Loucy (cell line): ENCODE measurements around the gene KNG1.

ENCODE experiments used
- EZH2phosphoT487 ChIP-seq: fragments of 200-600 bp; IDR thresholded peaks from 2 replicates; pipeline ENCODE4 v1.6.1; 2018; ENCODE audit warnings: antibody characterized with exemption, mild to moderate bottlenecking, moderate library complexity, borderline replicate concordance
- TF ChIP-seq, protein P1 (sequence below): fragments of 200-600 bp; sonication (generic); conservative IDR thresholded peaks from 2 replicates; pipeline ENCODE4 v1.5.1; 2014; ENCODE audit warnings: mild to moderate bottlenecking, antibody characterized with exemption, low read length

DNA sequence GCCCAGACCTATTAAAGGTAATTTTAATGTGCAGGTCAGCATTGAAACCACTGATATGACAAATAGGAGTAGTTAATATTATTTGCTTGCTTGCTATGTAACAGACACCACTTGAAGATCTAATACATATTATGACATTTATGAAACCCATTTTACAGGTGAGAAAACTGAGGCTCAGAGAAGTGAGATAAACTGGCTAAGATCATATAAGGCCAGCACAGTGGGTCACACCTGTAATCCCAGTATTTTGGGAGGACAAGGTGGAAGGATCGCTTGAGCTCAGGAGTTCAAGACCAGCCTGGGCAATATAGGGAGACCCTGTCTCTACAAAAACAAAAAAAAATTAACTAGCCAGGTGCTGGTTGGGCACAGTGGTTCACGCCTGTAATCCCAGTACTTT lies 33.2 kb downstream of the KNG1 start:
- TF ChIP-seq, protein P1, sequence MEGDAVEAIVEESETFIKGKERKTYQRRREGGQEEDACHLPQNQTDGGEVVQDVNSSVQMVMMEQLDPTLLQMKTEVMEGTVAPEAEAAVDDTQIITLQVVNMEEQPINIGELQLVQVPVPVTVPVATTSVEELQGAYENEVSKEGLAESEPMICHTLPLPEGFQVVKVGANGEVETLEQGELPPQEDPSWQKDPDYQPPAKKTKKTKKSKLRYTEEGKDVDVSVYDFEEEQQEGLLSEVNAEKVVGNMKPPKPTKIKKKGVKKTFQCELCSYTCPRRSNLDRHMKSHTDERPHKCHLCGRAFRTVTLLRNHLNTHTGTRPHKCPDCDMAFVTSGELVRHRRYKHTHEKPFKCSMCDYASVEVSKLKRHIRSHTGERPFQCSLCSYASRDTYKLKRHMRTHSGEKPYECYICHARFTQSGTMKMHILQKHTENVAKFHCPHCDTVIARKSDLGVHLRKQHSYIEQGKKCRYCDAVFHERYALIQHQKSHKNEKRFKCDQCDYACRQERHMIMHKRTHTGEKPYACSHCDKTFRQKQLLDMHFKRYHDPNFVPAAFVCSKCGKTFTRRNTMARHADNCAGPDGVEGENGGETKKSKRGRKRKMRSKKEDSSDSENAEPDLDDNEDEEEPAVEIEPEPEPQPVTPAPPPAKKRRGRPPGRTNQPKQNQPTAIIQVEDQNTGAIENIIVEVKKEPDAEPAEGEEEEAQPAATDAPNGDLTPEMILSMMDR = no peak
- no peak for TF ChIP-seq EZH2phosphoT487
